Pons (tissue), 1 donor: ENCODE data around the gene TNFAIP2.

ENCODE experiments used
- DNase-seq: peaks from one replicate; pipeline ENCODE4 v3.0.0-alpha.2; 2016; ENCODE audit warnings: low spot score

Gene TNFAIP2

GRCh38 chr14:103186241-103186822 lies 63.1 kb downstream of the TNFAIP2 start:
- no peak for DNase-seq
